ENCODE data around the gene HAND1.

The HAND1 gene

DNA sequence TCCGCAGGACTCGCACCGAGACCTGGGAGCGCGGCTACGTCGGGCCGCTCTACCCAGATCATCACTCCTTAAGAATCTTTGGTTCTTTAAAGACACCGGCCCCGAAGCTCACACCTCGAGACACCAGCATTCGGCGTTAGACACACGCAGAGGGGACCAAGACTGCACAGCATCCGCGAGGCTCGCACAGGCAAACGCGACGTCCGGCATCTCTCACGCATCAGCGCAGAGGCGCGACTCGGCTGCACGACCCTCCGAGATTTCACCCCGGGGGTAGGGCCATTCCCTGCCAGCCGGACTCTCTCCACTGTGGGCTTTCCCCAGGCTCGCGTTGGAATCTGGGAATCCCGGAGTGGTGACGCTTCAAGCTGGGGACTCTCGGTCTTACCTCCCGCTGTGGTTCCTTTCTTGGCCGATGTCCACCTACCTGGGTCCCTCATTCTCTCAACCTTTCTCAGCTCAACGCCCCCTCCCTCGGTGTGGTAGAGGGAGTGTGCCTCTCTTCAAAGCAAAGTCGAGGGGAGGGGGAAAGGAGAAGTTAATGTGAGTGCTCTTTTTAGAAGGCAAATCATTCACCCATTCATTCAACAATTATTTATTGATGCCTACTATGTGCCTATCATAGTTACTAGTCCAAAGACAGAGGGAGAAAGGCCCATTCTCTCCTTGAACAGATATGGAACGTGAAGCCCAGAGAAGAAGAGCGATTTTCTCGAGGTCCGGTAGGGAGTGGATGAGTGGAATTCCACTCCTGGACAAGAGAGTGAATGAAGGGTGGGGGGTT lies 1.3 kb upstream of the HAND1 start:
- DNase-seq (ENCODE audit: low read depth in 2 of 2), result no peak

DNA sequence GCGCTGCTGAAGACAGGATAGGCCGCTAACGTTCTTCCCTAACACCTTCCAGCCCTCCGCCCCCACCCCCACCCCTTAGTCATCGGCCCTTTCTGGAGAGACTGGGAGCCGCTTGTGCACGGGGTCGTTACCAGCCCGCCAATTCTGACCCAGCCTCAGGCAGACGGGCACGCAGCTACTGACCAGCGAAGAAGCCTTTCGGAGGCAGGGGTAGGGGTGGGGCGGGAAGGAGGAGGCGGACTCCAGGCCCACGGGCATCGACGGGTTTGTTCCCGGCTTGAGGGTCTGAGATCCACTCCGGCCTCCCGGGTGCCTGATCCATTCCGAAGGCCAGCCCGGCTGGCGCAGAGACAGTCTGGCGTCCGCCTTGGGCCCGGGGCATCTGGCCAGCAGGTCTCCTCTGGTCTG lies 729 bp upstream of the HAND1 start:
- no peak for DNase-seq (ENCODE audit: low read depth in 2 of 2)

DNA sequence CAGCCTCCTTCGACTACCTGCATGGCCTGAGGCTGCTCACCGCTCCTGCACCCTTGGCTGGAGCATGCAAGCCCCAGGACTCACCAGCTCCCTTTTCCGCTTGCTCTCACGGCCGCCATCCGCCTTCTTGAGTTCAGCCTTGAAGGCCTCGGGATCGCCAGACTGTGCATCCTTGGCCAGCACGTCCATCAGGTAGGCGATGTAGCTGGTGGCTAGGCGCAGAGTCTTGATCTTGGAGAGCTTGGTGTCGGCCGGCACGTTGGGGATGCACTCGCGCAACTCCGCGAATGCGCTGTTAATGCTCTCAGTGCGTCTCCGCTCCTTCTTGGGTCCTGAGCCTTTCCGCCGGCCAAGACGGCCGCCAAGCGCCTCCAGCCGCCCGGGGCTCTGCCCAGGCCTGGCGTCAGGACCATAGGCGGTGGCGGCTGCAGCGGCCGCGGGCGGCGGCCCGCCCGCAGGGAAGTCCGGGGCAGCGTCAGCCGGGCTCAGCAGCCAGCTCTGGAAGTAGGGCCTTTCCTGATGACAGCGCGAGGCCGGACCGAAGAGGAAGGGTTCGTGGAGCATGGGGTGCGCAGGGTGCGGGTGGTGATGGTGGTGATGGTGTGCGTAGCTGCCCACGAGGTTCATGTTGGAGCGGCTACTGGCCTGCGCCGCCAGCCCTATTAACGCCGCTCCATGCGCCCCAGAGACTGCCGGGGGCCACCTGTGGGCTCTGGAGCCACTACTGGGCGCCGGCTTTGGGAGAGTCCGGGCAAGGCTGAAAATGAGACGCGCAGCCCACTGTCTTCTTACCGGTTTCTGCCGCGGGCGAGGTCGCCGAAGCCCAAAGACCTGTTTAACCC lies 424 bp downstream of the HAND1 start:
- no peak for DNase-seq (ENCODE audit: low read depth in 2 of 2)

DNA sequence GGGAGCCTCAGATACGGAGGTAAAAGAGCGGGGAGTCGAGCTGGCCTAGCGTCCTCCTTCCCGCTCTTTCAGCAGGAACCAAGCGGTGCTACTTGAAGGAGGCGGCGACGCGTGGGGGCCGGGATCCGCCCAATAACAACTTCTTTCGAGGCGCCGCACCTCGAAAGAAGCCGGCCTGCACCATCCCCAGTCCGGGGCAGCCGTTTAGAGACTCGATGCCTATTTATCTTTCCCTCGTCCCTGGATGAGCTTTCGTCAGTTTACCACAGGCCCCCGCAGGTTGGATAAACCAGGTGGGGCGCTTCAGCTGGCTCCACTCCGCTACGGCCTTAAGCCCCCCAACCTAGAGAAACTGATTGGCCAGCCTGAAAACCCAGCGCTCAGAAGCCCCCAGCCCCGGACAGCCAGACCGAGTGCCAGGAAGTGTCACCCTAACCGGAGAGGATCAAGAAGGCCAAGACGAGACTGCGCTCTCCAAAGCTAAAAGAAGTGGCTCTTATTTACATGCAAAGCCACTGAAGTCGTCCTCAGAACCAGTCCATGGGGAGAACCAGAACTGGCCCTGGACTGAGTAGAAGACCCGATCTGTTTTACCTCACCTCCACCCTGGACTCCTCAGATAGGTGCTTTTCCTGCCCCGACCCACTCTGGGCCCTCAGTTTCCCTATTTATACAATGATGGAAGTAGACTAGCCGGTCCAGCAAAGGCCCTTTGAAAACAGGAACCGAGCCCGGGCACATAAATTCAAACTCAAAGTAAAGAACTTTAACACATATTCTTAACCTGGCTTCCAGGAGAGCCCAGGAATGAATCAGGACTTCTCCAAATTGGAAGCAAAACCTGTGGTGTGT lies 1.4 kb downstream of the HAND1 start:
- no peak for DNase-seq (ENCODE audit: low read depth in 2 of 2)

DNA sequence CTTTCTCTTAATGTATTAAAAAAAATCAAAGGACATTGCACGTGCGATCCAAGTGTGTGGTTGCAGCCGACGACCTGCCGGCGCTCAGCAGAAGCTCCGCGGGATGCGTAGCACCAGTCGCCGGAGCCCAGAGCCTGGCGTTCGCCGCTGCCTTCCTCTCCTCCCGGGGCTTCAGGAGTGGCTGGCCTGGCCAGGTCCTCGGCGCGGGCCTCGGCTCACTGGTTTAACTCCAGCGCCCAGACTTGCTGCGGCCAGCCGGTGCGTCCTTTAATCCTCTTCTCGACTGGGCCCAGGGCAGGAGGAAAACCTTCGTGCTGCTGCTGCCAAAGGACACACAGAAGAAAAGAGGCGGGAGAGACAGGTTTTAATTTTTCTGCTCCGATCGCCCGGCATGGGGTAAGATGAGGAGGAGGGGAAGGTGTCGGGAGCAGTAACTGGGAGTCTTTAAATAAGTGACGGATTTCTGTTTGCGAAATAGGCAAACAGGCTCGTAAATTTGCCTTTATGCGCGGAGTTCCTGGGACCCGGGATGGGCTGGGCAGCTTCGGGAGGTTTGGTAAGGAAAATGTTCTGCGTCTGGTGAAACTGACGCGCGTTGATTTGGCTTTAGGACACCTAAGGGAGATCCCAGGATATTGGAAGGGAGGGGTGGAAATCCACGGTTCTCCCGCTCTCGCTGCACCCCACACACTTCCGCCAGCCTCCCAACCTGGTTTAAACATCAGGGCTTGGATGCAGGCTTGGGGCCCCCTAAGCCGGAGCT lies 2.3 kb downstream of the HAND1 start:
- no peak for DNase-seq (ENCODE audit: low read depth in 2 of 2)

DNA sequence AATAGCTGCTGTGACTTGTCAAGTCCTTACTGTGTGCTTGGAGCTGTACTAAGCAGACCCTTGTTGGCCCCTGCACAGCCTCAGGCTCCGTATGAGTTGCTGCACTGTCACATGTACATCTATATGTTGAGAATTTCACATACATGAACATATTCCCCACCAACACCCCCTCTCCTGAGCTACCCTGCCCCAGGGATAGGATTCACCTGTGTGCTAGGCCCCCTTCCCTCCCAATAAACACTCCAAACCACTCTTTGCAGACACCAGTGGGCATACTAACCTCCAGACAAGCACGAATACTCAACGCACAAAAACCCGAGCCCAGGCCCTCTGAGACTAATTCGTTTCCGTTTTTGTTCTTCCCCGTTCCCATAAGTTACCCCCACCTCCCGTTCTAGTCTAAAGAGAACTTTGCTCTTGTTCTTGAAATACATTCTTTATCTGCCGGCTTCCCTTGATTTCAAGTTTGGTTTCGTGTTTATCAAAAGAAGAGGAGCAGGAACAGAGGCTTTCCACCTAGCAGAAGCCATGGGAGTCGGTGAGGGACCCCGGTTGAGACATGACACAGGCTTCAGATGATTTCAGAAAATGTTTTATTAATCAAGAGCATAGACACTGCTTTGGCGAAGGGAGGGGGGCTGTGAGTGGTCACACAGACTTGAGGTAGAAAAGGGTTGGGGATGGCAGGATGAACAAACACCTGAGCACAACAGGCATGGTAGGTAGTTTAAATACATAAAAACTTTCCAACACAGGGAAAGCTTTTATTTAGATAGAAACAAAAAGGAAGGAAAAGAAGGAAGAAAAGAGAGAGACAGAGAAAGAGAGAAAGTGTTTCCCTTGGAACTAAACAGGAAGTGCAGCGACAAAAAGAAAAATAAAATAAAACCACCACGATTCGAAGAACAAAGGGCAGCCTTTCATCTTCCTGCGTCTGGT lies 3.4 kb downstream of the HAND1 start:
- no peak for DNase-seq (ENCODE audit: low read depth in 2 of 2)

DNA sequence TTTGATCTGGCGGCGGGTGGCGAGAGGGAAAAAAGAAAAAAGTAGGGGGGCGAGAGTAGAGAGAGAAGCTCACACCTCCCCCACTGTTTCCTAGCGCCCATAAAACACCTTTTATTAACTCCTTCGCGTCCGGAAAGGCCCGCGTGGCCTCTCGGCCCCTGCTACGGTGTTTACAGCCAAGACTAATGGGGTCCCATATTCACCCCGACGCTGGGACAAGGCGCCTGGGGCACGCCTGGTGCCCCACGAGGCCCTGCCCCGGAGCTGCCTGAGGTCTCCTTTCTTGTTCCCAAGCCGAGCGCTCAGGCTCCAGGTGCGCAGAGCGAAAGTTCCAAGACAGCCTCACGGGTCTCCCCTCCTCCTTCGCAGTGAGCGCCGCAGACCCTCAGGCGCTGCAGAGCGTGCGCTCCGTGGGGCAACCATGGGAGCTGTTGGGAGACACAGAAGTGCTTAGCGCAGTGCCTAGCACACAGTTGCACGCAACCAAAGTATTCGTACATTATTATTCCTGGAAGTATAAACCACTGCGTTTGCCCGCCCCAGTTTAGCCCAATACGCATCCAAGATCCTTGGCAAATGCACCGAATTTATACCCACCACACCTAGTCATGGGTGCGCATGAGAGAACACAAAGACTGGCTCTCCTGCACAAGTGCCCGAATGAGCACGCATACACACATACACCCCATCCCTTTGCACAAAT lies 4.3 kb downstream of the HAND1 start:
- DNase-seq (ENCODE audit: low read depth in 2 of 2), result no peak

DNA sequence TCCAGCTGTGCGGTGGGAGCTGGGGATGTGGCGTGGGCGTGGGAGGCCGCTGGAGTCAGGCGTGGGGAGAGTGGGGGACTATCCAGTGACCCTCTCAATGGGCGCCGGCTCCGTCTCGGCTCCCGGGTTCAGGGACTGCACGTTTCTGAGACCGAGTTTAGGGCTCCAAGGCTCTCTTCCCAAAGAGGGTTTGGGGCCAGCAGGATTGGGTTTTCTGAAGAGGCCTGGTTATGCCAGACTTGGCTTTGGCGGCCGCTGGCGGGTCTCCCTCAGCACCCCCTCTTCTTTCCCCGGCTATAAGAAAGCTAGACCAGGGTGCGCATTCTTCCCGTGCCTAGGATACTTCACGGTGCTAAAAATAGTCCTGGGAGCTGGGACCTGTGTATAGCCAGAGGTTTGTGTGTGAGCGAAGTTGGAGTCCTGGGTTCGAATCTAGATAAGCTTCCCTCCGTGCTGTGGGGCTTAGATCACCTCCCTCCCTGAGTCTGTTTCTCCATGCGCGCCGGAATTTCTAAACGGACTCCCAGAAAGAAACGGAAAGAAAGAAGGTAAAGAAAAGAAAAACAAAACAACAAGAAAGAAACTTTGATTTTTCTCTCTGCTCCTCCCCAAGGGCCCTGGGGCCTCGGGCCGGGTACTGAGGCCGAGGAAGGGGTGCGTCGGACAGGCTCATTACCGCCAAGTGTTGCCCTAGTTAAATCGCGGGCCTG lies 5.0 kb downstream of the HAND1 start:
- no peak for DNase-seq (ENCODE audit: low read depth in 2 of 2)

DNA sequence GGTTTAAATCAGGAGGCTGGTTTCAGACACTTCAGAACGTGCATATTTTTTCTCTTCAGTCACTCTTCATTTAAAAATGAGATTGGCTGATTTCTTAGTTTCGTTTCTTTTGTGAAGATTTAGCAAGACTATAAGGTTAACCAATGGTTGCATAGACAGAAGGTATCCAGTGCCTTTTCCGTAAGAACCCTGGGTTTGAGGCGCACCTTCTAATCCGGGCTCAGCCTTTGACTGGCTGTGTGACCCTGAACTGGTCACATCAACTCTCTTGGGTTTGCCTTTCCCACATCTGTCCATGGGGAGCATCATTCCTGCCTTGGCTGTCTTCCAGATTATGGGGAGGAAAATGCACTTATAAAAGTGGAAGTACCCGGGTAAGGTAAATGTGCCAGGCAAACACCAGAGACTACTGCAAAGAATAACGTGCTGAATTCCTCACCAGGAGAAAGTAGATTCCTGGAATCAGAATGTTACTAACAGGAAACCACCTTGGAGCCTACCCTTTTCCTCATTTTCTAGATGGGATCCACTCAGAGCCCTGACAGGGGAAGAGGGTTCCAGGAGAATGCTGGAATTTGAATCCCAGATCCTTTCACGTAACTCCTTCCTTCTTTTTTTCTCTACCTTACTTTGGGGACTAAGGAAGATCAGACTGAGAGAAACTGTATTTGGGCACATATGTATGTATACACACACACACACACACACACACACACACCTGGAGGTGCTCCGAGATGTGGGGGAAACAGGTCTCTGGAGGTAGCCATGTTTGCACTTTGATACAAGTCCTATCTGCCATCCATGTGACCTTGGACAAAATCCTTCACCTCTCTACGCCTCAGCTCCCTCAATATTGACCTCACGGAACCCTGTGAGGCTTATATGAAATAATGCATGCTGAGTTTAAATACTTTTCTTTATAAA lies 6.8 kb downstream of the HAND1 start:
- DNase-seq (ENCODE audit: low read depth in 2 of 2), result no peak

DNA sequence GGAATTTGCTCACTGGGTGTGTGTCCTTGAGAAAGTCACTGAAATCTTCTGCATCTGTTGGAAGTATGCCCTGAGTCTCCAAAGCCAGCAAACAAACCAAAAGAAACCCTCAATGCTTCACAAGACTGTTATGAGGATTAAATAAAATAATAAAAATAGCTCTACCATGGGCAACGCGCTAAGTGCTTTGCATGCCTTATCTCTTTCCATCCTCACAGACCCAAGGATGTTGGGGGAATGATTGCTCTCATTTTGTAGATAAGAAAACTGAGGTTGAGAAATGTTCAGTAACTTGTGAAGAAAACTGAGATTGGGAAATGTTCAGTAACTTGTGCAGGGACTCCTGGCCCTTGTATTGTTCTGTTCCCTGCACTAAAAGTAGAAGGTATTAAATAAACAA lies 7.9 kb downstream of the HAND1 start:
- no peak for DNase-seq (ENCODE audit: low read depth in 2 of 2)

DNA sequence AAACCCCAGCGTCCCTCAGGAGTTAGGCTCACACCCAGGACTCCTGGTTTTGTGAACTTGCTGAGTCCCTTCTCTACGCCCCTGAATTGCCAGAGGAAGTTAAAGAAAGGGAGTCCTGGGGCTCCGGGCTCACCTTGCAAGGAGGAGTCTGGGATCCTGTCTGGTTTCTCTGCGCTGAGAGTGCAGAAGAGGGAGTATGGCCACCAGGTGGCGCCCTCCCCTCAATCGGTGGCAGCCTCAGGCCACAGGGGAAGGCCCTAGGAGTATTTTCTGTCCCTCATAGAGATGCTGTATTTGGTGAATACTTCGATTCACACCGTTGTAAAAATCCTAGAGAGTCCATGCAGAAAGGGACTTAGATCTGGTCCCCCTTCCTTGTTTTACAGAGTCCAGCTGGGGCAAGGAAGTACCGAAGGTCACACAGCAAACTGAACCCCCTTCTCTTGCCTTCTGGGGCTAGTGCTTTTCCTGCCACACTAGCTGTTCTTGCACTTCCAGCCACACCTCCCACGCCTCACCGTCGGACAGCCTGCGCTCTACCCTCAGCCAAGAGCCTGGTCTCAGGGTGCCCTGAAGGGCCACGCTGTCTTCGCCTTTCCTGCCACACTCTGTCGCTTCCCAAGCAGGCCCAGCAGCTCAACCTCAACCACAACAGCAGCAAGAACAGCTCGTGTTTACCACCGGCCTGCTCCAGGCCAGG lies 10.2 kb downstream of the HAND1 start:
- DNase-seq (ENCODE audit: low read depth in 2 of 2), result peak; percentile 71 to 80

DNA sequence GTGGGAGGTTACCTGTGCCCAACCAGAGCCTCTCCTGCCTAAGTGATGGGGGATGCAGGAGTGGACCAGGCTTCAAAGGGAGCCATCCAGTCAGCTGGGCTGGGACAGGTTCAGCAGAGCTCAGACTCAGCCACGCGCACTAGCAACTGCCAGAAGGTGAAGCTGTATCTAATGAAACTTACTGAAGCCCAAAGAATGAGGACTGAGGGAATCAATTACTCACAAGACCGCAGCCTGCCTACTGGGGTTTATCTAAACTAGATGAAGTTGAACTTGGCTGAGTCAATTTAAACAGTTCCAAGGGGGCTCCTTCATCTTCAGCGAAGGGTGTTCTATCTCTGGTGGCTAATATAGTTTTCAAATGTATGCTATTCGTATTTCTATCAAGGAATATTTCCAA lies 11.4 kb downstream of the HAND1 start:
- no peak for DNase-seq (ENCODE audit: low read depth in 2 of 2)

DNA sequence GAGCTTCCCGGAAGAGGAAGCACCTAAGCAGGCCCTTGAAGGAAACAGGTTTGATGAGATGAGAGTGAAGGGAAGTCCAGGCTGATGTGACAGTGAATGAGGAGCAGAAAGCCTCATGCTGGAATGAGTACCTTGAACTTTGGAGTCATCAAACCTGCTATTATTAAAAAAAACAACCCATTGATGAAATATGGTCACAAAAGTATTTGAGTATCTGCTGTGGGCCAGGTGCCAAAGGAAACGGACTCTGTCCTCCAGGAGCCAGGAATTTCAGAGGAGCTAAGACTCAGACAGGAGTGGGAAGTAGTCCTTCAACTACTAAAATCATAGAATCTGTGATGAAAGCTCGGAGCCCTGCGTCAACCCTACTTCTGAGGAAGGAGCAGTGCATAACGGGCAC lies 11.9 kb downstream of the HAND1 start:
- DNase-seq (ENCODE audit: low read depth in 2 of 2), result no peak

DNA sequence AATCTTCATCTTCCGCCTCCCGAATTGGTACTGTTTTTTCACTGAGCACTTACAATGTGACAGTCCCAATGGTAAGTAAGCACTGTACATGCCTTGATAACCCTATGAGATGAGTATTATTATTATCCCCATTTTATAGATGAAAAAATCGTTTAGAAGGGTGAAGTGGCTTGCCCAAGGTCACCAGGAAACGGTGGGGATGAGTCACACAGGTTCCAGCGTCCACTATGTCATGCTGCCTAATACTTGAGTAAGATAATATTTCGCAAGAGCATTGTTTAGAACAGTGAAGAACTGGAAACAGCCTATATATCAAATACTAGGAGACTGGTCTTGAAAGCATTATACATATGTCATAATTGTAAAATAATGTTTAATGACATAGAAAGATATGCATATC lies 12.9 kb downstream of the HAND1 start:
- DNase-seq (ENCODE audit: low read depth in 2 of 2), result no peak

DNA sequence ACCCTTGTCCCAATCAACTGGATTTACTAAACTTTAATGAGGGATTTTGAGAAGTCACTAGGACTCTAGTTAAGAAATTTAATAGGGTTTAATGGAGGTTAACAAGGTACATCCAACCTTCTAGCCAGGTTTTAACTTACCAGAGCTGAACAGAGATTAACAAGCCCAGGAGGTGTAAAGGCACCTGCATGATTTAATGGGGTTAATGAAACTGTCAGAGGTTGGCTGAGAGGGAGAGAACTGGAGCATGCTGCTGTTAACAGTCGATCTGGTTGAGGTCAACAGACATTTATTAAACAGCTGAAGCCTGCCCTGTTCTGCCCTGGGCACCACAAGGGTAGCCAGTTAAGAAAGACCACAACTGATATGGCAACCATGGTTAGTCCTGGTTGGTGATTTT lies 13.6 kb downstream of the HAND1 start:
- no peak for DNase-seq (ENCODE audit: low read depth in 2 of 2)

DNA sequence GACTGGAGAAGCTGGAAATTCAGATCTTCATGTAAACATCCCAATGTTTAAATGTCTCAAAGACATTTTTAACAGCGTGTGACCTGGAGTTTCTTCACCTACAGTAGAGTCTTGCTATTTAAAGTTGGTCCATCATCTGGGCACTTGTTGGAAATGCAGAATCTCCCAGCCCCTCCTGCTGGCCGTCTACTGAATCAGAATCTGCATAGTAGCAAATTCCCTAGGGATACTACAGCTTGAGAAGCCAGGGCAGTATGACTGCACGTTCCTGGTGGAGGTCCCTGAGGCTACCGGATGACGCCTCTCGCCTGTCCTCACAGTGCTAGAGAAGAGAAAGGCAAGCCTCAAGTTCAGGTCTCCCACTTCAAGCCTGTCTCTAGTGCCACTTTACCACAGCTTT lies 16.5 kb downstream of the HAND1 start:
- no peak for DNase-seq (ENCODE audit: low read depth in 2 of 2)

DNA sequence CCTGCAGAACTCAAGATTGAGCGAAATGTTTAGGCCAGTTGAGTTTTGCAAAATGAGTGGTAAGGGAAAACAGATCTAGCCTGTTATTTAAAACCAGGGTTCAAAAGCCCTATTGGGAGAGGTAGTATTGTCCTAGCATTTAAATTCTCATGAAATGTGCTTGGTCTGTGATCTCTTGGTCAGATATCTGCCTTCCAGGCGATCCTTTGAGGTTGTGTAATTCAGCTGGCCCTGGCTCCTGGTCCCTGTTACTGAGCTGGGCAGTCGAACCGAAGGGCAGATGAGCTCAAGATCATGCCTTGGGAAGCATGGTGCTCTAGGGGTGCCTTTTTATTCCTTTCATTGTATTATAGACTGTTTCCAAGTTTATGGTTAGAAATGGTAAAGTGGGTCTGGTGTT lies 17.9 kb downstream of the HAND1 start:
- DNase-seq (ENCODE audit: low read depth in 2 of 2), result no peak

Data from activated CD4-positive, alpha-beta T cell treated with anti-CD3 and anti-CD28 coated beads for 24 hours (primary cell).